Stomach (tissue), 4 donors: ENCODE results near the gene FAM193A.

Experiments used
- CTCF ChIP-seq, 7 experiments: fragments of 450-650 bp in 4 of 7; fragments of 200-600 bp in 3 of 7; sonication (generic) in 3 of 7; IDR thresholded peaks; one replicate each; pipeline ENCODE4 v1.5.1; 2016 to 2019; ENCODE audit warnings: antibody characterized with exemption in 7 of 7, control low read depth in 2 of 7, mild to moderate bottlenecking in 1 of 7
- EP300 ChIP-seq: sonication (generic); formaldehyde crosslinking; IDR thresholded peaks from one replicate; pipeline ENCODE4 v1.6.1; 2017; ENCODE audit warnings: antibody characterized with exemption
- POLR2A ChIP-seq, 4 donors: fragments of 450-650 bp; IDR thresholded peaks; one replicate each; pipeline ENCODE4 v1.6.1; 2016; ENCODE audit warnings: antibody characterized with exemption in 4 of 4, control low read depth in 2 of 4, mild to moderate bottlenecking in 1 of 4, moderate library complexity in 1 of 4
- POLR2AphosphoS5 ChIP-seq, 3 donors: sonication (generic); formaldehyde crosslinking; IDR thresholded peaks; one replicate each; pipeline ENCODE4 v1.6.1; 2016; ENCODE audit warnings: antibody characterized with exemption in 3 of 3

GRCh38 chr4:2623442-2623841 lies 87.0 kb downstream of the FAM193A start:
- no peak for TF ChIP-seq CTCF (IDR thresholded peaks at IDR 0.05)
- TF ChIP-seq POLR2AphosphoS5 (IDR thresholded peaks at IDR 0.05), result no peak
- TF ChIP-seq POLR2A (IDR thresholded peaks at IDR 0.05), result no peak
- TF ChIP-seq EP300, result no peak
